ENCODE measurements around the gene AKAP1. TPM values are rescaled to one million over a fixed set of nuclear protein-coding genes. Genes with fewer than 3 reads are reported as not detected.

AKAP1 gene
- total and polyA plus RNA-seq, 2 of the 8 experiments (the other 6 are each of a cell fraction or from before 2014, with no cell fraction given), result 120 to 156 TPM

- no peak overlapping the region for H3K4me2 ChIP-seq (ENCODE audit: insufficient read depth in 1 of 2, low read depth in 2 of 2, low read length in 2 of 2)
- no peak overlapping the region for H2BK5ac ChIP-seq (ENCODE audit: low read depth, low read length)
- WGBS, 2 experiments (ENCODE audit: extremely low coverage in 1 of 2, insufficient coverage in 1 of 2, insufficient read length in 1 of 2, insufficient replicate concordance in 2 of 2, low coverage in 1 of 2, low lambda C conversion rate in 2 of 2, missing lambda C conversion rate in 1 of 2), result 99% methylated on average over 3 of the region's 3 CpGs; no CpG with 5 or more reads in 1 of the 2 experiments
- no peaks in the 10 kb centered on the region for H3K27me3 ChIP-seq (replicated peaks in 1 of 4; ENCODE audit: control insufficient read depth in 3 of 4, extremely low read depth in 1 of 4, insufficient read depth in 3 of 4, low read length in 3 of 4)
- no peak overlapping the region for H3K4me3 ChIP-seq (ENCODE audit: extremely low read depth in 1 of 4, insufficient read depth in 2 of 4, low read depth in 3 of 4, low read length in 4 of 4)
- no peak overlapping the region for H3K14ac ChIP-seq (ENCODE audit: insufficient read length)
- no peaks in the 10 kb centered on the region for H4K20me1 ChIP-seq (replicated peaks in 1 of 2; ENCODE audit: control insufficient read depth in 1 of 2, insufficient read depth in 2 of 2, low read length in 2 of 2)
- H3K9ac ChIP-seq (replicated peaks in 1 of 4; ENCODE audit: extremely low read depth in 1 of 4, low read depth in 3 of 4, low read length in 3 of 4), result no peak overlapping the region
- H2BK120ac ChIP-seq (replicated peaks; ENCODE audit: low read depth, low read length), result peak overlapping the region; percentile 87
- no peaks in the 10 kb centered on the region for H3K23me2 ChIP-seq (ENCODE audit: low read depth, low read length)
- no peak overlapping the region for H3K18ac ChIP-seq (ENCODE audit: extremely low read depth, low read length)
- H2BK12ac ChIP-seq (ENCODE audit: low read depth, low read length), result no peak overlapping the region
- peaks cover 0 to 8% (median 5%) of the 10 kb centered on the region in 4 experiments; a peak in 4 of 7 replicates for H3K4me1 ChIP-seq (replicated peaks in 1 of 4; ENCODE audit: control insufficient read depth in 3 of 4, insufficient read depth in 4 of 4, low read length in 3 of 4)
- H3K56ac ChIP-seq (replicated peaks; ENCODE audit: insufficient read length, low read depth, low read length), result no peak overlapping the region
- DNase-seq (ENCODE audit: low read depth in 1 of 2, low spot score in 2 of 2) (no peak), FAIRE-seq (no peak)
- H3K4ac ChIP-seq (replicated peaks; ENCODE audit: insufficient read length, low read depth, low read length), result no peak overlapping the region
- H3K36me3 ChIP-seq (ENCODE audit: control insufficient read depth in 2 of 4, insufficient read depth in 4 of 4, low read length in 3 of 4), result no peaks in the 10 kb centered on the region
- no peaks in the 10 kb centered on the region for H3K9me3 ChIP-seq (ENCODE audit: insufficient read depth in 2 of 2, low read depth in 1 of 2, low read length in 1 of 2)
- H3K79me1 ChIP-seq (ENCODE audit: low read depth, low read length), result no peaks in the 10 kb centered on the region
- no peak overlapping the region for H3K23ac ChIP-seq (ENCODE audit: insufficient read length)
- H2AK5ac ChIP-seq (ENCODE audit: low read depth, low read length), result no peak overlapping the region
- H2BK15ac ChIP-seq (ENCODE audit: low read length), result no peak overlapping the region
- H4K5ac ChIP-seq (ENCODE audit: insufficient read length, low read depth, low read length), result no peak overlapping the region
- no peak overlapping the region for H3K27ac ChIP-seq (ENCODE audit: low read depth, low read length)
- no peak overlapping the region for H4K8ac ChIP-seq (ENCODE audit: extremely low read depth, insufficient read depth, low read length)
- ChIA-PET CTCF (ENCODE audit: partially characterized antibody) (interaction anchor here (0.6 to 1.3 kb wide), 2 partner anchors 41 to 66 kb away, joined by 3 to 7 read pairs; no protein-coding TSS in a partner anchor), POLR2A (ENCODE audit: partially characterized antibody) (interaction anchor here (2.6 kb wide), 1 partner anchor 9 kb away, joined by 10 read pairs; the partner anchor contains the start of gene AKAP1)
- no peaks in the 10 kb centered on the region for H3K79me2 ChIP-seq (ENCODE audit: control insufficient read depth in 1 of 2, insufficient read depth in 2 of 2, low read length in 2 of 2)
- H2BK20ac ChIP-seq (ENCODE audit: low read length), result 0 out of 2 replicates have a peak overlapping the region, but pooled peaks have one; percentile 36
- no peak overlapping the region for H2AFZ ChIP-seq (ENCODE audit: low read length)
- no peak overlapping the region for H4K91ac ChIP-seq (replicated peaks; ENCODE audit: insufficient read length, low read length)
- no peak for TF ChIP-seq E2F6 (IDR thresholded peaks at IDR 0.05)
These were observed 9.3 kb upstream of the AKAP1 start for GRCh38 chr17:57075785-57076184.

All from H1 (cell line).